GM10266 (cell line): Measurements from ENCODE around the gene ARSJ.

Experiments used
- DNase-seq: peaks from one replicate; pipeline ENCODE4 v3.0.0; 2012; ENCODE audit errors: extremely low spot score
- CTCF ChIP-seq: IDR thresholded peaks from 2 replicates; pipeline ENCODE4 v1.5.1; 2012; ENCODE audit warnings: mild to moderate bottlenecking, low read depth; ENCODE audit not compliant: control insufficient read depth, insufficient read depth; ENCODE audit errors: missing control alignments

Gene ARSJ

GRCh38 chr4:113858924-113859323 lies 120.5 kb downstream of the ARSJ start:
- TF ChIP-seq CTCF = no peak
- DNase-seq = no peak

- no peak for TF ChIP-seq CTCF
- no peak for DNase-seq
Observed at GRCh38 chr4:113851816-113852215, 127.6 kb downstream of the ARSJ start.
